Activated CD4-positive, alpha-beta T cell treated with anti-CD3 and anti-CD28 coated beads, Interleukin-2, Interleukin-4, amounts not matched to agents 100 ng/mL and 50 ng/mL, durations not matched to agents 16 hours and 8 hours (primary cell): ENCODE measurements around the gene ICE2.
A peak's percentile ranks its signal among the peaks of the same experiment; 100 is the strongest.

Source experiments
- DNase-seq: peaks from one replicate; pipeline ENCODE4 v3.0.0-alpha.2; 2020; ENCODE audit warnings: low spot score

Gene ICE2, protein sequence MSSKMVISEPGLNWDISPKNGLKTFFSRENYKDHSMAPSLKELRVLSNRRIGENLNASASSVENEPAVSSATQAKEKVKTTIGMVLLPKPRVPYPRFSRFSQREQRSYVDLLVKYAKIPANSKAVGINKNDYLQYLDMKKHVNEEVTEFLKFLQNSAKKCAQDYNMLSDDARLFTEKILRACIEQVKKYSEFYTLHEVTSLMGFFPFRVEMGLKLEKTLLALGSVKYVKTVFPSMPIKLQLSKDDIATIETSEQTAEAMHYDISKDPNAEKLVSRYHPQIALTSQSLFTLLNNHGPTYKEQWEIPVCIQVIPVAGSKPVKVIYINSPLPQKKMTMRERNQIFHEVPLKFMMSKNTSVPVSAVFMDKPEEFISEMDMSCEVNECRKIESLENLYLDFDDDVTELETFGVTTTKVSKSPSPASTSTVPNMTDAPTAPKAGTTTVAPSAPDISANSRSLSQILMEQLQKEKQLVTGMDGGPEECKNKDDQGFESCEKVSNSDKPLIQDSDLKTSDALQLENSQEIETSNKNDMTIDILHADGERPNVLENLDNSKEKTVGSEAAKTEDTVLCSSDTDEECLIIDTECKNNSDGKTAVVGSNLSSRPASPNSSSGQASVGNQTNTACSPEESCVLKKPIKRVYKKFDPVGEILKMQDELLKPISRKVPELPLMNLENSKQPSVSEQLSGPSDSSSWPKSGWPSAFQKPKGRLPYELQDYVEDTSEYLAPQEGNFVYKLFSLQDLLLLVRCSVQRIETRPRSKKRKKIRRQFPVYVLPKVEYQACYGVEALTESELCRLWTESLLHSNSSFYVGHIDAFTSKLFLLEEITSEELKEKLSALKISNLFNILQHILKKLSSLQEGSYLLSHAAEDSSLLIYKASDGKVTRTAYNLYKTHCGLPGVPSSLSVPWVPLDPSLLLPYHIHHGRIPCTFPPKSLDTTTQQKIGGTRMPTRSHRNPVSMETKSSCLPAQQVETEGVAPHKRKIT

DNA sequence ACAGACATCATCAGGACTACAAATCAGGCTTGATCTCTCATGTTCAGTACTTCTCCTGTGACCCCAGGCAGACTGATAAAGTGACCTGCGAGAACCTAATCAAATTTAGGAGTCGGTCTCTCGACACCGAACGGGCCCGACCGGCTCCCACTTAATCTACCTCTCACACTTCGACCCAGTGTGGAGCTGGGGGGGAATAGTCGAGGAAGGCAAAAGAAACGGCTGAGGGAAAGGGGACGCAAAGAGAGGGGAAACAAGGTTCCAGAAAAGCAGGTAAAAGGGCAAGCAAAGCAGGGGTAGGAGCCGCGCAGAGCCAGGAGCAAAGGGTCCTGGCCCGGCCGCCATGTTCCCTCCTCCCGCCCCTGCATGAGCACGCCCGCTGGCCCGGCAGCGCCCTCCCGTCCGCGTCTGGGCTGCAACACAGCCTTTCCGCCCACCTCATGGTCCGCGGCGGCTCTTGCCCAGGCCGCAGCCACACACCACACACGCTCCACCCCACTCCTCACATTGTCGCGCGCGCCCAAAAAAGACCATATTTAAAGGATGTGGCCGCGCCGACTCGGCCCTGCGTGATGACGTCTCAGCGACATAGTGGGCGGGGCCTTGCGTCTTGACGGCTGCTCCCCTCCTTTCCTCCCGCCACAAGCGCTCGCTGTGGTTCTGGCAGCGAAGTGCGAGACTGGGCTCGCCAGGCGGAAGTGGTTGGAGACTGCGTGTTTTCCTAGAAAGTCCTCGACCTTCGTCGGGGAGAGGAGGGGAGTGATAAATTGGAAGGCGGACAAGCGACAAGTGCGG is at the start of gene ICE2:
Gene ICE2, minus strand, starts transcription at position 577 of the 795 bp plus-strand sequence. CDS start 1,165 bp downstream, outside the sequence.
- DNase-seq: peak; percentile 97

DNA sequence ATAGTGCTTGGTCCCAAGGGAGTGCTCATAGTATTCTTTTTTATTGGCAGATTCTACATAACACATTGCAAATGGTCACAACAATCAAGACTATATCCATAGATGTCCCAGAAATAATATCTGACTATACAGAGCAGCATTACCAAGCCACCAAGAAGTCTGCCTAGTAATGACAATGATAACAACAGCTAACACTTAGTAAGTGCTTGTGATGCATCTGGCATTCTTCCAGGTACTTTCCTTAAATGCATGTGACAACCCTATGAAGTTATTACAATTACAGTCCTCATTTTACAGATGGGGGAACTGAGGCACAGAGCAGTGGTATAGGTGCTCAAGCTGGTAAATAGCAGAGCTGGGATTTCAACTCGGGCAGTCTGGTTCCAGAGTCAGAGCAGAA is 49.6 kb upstream of the ICE2 start:
- DNase-seq: no peak

DNA sequence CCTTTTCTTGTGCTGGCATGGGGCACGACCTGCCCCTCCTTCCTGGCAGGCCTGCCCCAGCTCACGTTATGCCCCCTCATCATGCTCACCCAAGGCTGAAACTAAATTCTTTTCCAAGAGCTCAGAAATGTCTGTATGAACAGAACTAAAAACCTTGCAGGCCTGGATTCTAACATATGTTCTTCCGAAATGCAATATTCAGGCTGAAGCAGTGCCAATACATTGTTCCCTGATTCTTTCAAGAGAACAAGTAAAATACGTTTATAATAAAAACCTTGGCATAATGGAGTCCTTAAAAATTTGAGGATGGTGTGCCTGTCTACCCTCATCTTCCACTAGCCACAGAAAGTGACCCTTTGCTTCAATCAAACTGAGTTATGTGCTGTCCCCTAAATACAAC is 48.5 kb upstream of the ICE2 start:
- DNase-seq: no peak

DNA sequence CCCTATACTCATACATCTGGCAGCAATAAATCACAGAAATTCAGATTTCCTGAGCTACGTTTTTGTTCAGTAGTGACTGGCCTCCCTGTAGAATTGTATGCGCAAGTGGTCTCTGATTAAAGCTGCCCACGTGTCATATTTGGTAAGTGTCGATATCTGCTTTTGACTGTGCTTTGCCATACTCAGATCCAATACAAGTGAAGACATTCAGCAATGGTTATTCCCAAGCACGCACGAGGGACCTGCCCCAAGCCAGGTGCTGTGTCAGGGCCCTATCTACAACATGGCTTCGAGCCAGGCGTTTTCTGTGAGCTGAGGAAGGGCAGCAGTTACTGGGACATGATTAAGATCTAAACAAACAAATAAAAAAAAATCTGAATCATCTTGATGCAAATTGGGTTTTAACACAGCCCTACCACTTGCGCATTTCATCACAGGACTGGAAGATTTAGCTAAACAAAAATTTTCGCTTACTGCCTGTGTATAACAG is 47.2 kb upstream of the ICE2 start:
- DNase-seq: no peak

DNA sequence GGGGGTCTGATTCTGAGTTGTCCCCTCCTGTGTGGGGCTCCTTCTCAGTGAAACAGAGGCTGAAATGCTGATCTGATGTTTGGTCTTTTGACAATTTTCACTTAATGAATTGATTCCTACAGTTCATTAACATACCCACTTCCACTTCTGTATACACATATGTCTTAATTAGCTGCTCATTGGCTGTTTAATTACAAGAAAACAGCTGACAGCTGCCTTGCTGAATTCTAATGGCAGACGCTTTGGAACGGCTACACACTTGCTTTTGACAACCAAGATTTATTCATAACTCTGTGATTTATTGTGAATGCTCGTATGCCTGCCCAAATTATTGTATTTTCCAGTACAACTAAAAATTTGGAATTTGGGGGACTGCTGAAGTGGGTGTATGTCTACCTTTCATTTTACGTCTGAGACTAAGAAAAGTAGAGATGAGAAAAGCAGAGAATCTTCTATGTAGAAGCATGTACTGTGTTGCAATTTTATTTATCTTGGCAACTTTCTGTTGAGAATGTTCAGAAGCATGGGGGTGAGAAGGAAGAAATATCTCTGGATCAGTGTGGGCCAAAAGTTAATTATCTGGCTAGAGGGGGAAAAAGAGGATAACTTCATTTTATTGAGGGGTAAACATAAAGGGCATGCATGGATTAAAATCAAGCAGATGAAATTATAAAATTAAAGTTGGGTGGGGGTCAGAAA is 46.5 kb upstream of the ICE2 start:
- no peak for DNase-seq

DNA sequence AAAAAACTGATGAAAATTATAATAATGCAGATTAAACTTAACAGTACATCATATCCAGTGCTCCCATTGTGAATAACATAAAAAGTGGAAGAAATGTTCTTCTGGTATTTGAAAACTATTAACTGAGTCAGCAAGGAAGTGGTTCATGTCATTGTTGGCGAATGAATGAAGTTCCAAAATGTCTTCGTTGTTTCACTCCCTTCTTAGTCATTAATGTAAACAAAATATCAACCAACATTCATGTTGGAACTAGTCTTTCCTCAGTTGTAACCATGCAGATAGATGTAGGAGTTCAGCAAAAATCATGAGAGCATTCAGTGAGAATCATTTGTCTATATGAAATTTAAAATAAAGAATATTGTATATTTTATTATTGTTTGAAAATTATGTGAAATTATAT is 44.1 kb upstream of the ICE2 start:
- DNase-seq: no peak

DNA sequence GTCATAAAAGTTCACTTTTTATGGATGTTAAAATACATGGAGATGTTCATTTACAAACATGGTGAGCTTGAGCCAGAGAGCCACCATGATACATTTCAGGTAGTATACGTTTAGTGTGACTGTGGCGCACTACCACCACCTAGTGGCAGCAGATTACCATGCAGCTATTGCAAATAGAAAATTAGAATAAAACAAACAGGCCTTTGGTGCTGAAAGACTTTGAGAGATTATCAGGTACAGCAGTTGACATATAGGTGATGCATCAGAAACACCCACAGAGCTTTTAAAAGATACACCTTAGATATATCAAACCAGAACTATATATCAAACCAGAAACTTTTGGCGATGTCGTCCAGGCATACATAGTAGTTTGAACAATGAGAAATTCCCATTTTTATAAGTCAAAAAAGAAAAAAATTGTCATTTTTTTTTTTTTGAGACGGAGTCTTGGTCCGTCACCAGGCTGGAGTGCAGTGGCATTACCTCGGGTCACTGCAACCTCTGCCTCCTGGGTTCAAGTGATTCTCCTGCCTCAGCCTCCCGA is 42.0 kb upstream of the ICE2 start:
- peak; percentile 82 for DNase-seq

DNA sequence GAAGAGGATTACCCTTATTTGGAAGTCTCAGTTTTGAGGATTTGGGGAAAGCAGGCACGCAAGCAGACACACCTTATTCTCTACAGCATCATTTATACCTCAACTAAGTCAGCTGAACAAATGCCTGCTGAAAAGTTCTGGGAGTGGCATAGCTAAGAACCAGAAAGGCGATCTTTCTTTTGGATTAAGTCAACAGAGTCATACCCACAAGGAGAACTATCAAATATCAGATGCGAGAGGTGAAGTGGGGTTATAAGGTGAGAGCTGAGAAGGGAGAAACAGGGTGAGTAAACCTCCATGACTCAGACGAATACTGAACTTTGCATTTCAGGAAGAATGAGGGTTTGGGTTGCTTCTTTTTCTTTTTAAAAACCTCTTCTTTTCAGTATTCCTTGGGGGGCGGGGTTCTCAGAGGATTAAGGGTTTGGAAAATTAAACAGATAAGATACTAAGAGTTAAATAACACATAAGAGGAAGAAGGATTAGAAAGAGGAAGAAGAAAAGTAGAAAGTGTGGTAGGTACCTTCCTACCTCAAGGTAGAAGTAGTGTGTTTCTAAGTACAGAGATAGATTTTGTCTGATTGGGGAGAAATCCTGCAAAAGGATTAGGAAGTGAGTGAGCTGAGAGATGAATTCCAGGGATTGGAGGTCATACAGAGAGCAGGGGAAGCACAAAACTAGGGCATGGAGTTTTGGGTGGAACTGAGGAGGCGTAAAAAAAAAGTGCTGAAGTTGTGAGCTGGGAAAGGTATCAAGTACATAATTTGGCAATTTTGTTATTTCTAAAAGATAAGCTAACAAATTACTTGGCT is 41.3 kb upstream of the ICE2 start:
- DNase-seq: peak; percentile 70

DNA sequence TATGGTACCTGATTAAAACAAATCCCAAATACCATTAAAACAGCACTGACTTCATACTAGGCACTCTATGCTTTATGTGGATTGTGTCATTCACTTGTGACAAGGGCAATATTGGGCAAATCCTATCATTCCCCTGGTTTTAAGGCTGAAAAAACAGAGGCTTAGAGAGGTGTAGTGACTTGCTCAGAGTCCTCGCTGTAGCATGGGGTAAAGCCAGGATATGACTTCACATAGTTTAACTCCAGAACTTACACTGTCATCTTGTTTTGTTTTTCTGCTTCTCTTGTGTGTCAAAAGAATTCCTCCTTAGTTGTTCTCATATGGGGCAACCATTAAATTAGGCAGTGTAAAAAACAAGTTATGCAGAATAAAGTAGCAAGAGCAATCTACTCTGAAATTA is 40.3 kb upstream of the ICE2 start:
- no peak for DNase-seq

DNA sequence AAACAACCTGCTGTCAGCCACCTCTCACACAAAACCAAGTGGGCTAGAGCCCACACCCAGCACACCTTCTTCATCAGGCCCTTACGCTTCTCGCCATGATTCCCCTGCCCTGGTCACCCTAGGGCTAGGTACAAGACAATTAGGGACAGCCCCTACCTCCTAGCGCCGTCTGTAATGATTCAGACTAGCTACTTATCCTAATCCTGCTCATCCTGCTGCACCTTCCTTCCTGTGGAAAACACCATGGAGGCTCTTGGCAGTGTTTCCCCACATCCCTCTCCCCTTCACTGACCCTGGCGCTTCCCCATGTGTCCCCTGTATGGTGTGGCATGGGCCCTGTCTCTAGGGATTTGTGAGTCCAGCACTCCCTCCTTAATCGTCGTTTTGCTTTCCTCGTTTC is 39.6 kb upstream of the ICE2 start:
- no peak for DNase-seq

DNA sequence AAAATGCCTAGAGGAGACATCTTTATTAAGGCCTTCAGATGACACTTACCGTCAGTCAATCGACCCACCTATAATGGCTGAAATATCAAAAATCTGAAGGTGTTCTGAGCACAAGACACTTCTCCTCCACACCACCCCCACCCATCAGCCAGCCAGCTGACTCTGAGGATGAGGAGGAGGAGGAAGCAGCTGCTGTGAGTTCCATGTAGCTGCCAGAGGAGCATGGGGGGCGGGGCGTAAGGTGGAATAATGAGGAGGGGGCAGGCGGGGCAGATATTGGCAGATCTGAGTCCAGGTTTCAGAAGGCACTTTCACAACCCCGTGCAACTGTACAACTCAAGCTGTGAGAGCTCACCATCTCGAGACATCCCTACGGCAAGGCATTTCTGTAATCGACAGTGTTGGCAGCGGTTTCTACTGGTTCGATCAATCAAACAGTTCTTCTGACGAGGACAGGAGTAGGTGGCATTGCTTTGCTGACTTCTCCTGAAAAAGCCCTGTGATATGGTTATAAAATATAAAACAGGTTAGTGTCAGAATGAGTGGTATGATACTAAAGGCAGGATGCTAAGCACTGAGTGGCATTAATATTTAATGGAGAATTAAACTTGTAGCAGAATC is 35.4 kb upstream of the ICE2 start:
- DNase-seq: no peak

DNA sequence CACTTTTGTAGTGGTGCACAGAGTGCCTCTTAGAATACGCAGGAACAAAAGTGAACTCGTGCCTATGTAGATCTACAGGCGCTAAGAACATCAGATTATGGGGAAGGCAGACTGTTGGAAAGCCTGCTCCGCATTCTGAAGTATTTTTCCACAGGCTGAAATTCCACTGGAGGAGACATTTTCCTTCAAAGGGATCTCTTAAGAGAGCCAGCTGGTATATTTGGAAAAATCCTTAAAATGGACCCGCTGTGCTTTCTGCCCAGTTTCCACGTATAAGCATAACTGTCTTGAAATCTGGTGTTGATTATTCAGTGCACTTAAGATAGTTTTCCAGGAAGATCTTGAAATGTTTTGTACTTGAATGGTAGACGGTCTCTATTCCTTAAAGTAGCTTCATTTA is 34.7 kb upstream of the ICE2 start:
- DNase-seq: no peak

DNA sequence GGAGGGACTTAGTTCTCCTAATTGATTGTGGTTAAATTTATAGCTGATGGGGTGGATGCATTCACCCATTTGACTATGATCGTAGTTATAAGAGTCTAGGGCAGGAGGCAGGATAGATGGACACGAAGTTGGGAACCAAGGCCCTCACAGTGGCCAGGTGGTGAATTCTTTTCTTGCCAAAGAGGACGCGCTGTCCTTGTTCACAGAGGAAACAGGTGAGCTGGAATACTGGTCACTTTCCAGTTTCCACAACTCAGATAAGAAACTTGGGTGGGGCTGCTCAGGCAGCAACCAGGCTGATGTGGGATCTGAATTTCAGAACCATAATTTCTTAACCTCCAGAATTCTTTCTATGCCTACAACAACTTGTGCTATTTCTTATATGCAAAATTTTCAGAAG is 34.0 kb upstream of the ICE2 start:
- DNase-seq: no peak

DNA sequence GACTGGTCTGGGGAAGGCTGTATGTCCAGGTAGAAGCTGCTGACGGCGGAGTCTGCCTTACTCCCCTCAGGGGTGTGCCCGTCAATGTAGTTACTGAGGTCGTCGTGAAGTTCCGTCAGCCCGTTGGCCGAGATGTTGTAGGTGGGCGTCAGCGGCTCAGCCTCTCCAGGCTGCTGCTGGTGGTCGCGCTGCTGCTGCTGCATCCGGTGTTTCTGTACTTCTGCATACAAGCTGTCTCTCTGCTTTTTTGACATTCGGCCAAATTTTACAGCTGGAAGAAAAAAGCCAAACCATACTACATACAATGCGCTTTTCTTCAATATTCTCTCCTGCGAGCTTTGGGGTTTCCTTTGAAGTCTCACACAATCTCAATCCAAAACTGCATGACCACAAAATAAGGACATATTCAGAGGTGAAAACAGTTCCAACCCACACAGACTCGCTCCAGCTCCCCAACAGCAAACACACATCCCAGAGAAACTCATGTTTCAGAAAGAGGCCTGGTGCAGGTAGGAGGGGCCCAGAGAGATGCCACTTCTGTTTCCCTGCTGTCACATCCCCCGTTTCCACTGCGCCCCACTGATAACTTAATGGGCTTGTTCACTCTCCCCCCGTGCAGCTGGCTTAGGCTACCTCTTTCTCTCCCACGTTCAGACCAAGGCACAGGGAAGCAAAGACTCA is 32.5 kb upstream of the ICE2 start:
- DNase-seq: no peak

DNA sequence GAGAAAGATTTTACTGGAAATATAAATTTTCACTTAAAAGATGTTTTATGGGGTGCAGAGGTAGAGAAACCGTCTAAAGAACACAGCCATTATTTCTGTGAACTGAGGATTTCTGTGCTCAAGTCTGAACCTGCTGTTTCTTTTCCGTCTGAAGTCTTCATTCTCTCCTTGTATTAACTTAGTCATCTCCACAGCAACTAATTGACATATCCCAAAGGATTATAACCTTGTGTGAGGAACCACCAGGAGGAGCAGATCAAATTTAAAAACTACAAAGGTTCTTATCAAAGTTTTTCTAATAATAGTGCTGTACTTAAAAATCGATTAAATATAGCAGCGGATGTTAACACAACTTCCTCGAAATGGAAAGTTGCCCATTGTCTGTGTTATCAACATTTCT is 31.1 kb upstream of the ICE2 start:
- DNase-seq: no peak

DNA sequence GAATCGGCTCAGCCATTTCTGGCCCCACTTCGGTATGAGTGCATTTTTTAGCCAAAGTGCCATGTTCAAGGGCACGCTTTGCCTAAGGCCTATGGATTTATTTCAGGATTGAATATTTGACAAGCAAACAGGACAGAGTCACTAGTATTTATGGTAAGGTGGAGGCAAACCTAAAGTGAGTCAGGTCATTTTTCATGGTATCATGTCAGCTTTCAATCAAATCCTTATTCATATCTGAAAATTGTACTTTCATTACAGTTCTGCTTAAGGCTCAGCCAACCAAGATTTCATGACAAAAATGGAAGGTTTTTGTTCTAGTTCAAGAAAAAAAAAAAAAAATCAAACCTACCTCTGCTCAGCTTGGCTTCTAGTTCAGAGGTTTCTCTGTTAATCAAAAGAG is 30.5 kb upstream of the ICE2 start:
- peak; percentile 15 for DNase-seq

DNA sequence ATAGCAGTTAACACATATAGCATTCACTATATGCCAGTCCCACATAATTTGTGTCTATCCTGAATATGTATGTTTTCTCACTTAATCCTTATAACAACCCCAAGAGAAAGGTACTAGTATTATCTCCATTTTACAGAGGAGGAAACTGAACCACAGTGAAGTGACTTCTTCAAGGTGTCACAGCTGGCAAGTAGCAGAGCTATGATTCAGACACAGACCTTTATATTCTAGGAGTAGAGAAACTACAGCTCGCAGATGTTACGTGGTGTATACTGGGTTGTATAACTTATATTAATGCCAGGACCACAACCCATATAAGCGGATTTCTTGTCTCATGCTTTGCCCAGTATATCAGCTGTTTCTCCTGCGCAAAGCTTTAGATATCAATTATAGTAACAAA is 29.5 kb upstream of the ICE2 start:
- DNase-seq: peak; percentile 22

DNA sequence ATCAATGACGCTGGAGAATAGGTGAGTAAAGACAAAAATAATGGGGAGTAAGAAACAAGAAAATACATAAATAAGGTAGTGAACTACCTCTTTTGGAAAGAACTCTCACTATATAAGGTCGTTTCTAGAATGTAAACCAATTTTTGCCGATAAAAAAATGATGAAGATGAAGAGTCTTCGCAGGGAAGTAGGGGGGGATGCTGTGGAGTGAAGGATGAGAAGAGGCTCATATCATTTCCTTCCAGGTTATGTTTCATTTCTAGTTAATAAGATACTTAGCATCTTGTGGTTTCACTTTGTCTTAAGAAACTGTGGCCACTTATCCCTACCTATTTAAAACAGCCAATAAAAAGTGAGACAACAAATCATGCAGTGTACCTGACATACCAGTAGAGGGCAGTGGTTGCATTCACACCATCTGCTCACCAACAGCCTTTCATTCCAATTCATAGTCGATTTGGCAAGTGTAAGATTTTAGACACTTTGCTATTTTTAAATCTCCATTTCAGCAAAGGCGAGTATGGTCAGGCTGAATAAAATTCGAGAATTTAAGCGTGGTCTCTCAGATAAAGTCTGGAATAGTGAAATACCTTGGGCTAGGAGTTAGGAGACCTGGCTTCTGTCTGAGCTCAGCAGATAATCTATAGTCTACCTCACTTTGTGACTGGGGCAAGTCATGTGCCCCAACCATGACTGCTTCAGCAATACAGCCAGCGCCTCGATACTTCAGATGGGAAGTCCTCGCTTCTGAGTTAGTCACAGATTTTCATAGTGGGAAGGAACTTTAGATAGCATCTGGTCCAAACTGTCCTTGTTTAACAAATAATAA is 28.9 kb upstream of the ICE2 start:
- peak; percentile 83 for DNase-seq
